GM23338 (cell line): Measurements from ENCODE around the gene MFSD6. TPM values are rescaled to one million over a fixed set of nuclear protein-coding genes. Genes with fewer than 3 reads are reported as not detected.

Source experiments
- ATAC-seq: fragments of 200-7000 bp; cut with Tn5 transposase; 3 replicates; pipeline ENCODE4 v1.9.1; 2020
- DNase-seq: peaks from one replicate; pipeline ENCODE4 v3.0.0-alpha.2; 2015; ENCODE audit warnings: low spot score
- H2AFZ ChIP-seq: fragments of 200-600 bp; sonication (generic); 2 replicates; pipeline ENCODE4 v1.8.0; 2016; ENCODE audit warnings: antibody characterized with exemption, mild to moderate bottlenecking, moderate library complexity
- H3F3A ChIP-seq: fragments of 200-600 bp; sonication (generic); replicated peaks from 2 replicates; pipeline ENCODE4 v1.8.0; 2017; ENCODE audit warnings: antibody characterized with exemption, mixed run types, low read depth
- H3K27ac ChIP-seq: fragments of 200-600 bp; sonication (generic); 2 replicates; pipeline ENCODE4 v1.6.1; 2016; ENCODE audit warnings: low read depth
- H3K27me3 ChIP-seq: fragments of 200-600 bp; sonication (generic); 2 replicates; pipeline ENCODE4 v1.8.0; 2016; ENCODE audit warnings: mild to moderate bottlenecking, mixed run types, moderate library complexity; ENCODE audit not compliant: insufficient read depth
- H3K36me3 ChIP-seq: fragments of 200-600 bp; sonication (generic); 2 replicates; pipeline ENCODE4 v1.8.0; 2016; ENCODE audit warnings: mild to moderate bottlenecking; ENCODE audit not compliant: insufficient read depth
- H3K4me1 ChIP-seq: fragments of 200-600 bp; sonication (generic); 2 replicates; pipeline ENCODE4 v1.8.0; 2016; ENCODE audit warnings: mild to moderate bottlenecking, moderate library complexity; ENCODE audit not compliant: insufficient read depth
- H3K4me2 ChIP-seq: fragments of 200-600 bp; sonication (generic); 2 replicates; pipeline ENCODE4 v1.7.1; 2017; ENCODE audit warnings: mixed run types
- H3K4me3 ChIP-seq: fragments of 200-600 bp; sonication (generic); 2 replicates; pipeline ENCODE4 v1.6.1; 2016; ENCODE audit warnings: mixed run types
- H3K79me2 ChIP-seq: fragments of 200-600 bp; sonication (generic); replicated peaks from 2 replicates; pipeline ENCODE4 v1.8.0; 2017; ENCODE audit warnings: mild to moderate bottlenecking; ENCODE audit not compliant: insufficient read depth
- H3K9me2 ChIP-seq: fragments of 200-600 bp; sonication (generic); 2 replicates; pipeline ENCODE4 v1.8.0; 2017; ENCODE audit not compliant: insufficient read depth
- H4K20me1 ChIP-seq: fragments of 200-600 bp; sonication (generic); replicated peaks from 2 replicates; pipeline ENCODE4 v1.8.0; 2017; ENCODE audit warnings: mild to moderate bottlenecking; ENCODE audit not compliant: insufficient read depth
- H3K27ac Mint-ChIP-seq: 2 replicates; pipeline ENCODE4 v1.8.0; 2020; ENCODE audit warnings: inconsistent platforms, mild to moderate bottlenecking, moderate library complexity, mixed read lengths
- H3K27me3 Mint-ChIP-seq: 3 replicates; pipeline ENCODE4 v1.8.0; 2022; ENCODE audit warnings: low read depth, mild to moderate bottlenecking, moderate library complexity, mixed read lengths, inconsistent platforms; ENCODE audit not compliant: insufficient read depth, poor library complexity
- H3K36me3 Mint-ChIP-seq: 3 replicates; pipeline ENCODE4 v1.8.0; 2021; ENCODE audit warnings: low read depth, mild to moderate bottlenecking, inconsistent platforms, moderate library complexity, mixed read lengths
- H3K4me1 Mint-ChIP-seq: 3 replicates; pipeline ENCODE4 v1.8.0; 2020; ENCODE audit warnings: mild to moderate bottlenecking, inconsistent platforms, mixed read lengths
- H3K4me3 Mint-ChIP-seq: 3 replicates; pipeline ENCODE4 v1.8.0; 2021; ENCODE audit warnings: moderate library complexity, mild to moderate bottlenecking, inconsistent platforms, mixed read lengths
- H3K9me3 Mint-ChIP-seq: 3 replicates; pipeline ENCODE4 v1.8.0; 2020; ENCODE audit warnings: moderate library complexity, mild to moderate bottlenecking, inconsistent platforms, mixed read lengths
- CTCF ChIP-seq, 2 experiments: fragments of 200-600 bp in 1 of 2; sonication (generic) in 1 of 2; conservative IDR thresholded peaks; 2 replicates each; pipeline versions ENCODE4 v1.5.1 to v1.6.1; 2016 to 2017; ENCODE audit warnings: antibody characterized with exemption in 2 of 2, low read depth in 2 of 2, mild to moderate bottlenecking in 2 of 2, moderate library complexity in 1 of 2
- ETS1 ChIP-seq: IDR thresholded peaks from 2 replicates; pipeline ENCODE4 v1.6.1; 2016; ENCODE audit warnings: antibody characterized with exemption
- EZH2phosphoT487 ChIP-seq: fragments of 200-600 bp; sonication (generic); IDR thresholded peaks from one replicate; pipeline ENCODE4 v1.8.1; 2018; ENCODE audit warnings: antibody characterized with exemption; ENCODE audit not compliant: unreplicated experiment
- JUNB ChIP-seq: IDR thresholded peaks from one replicate; pipeline ENCODE4 v1.6.1; 2016; ENCODE audit warnings: antibody characterized with exemption; ENCODE audit not compliant: unreplicated experiment
- POLR2AphosphoS5 ChIP-seq: IDR thresholded peaks from 2 replicates; pipeline ENCODE4 v1.6.1; 2016; ENCODE audit warnings: antibody characterized with exemption, low read depth
- REST ChIP-seq: IDR thresholded peaks from one replicate; pipeline ENCODE4 v1.6.1; 2018; ENCODE audit warnings: antibody characterized with exemption; ENCODE audit not compliant: unreplicated experiment
- ZNF114 ChIP-seq: fragments of 250-450 bp; sonication (Bioruptor Pico); IDR thresholded peaks from 2 replicates; pipeline ENCODE4 v1.5.0; 2020; ENCODE audit warnings: mild to moderate bottlenecking, moderate library complexity
- polyA plus RNA-seq: library from polyadenylated mRNA; unstranded; fragments of >200 nt; fragmentation: Nextera tagmentation; extraction: Ambion mirVana; gene quantifications from 2 replicates; pipeline ENCODE4 v1.2.1, GENCODE V29; 2016
- total RNA-seq: library from RNA; depleted of rRNA; stranded (reverse); fragments of >200 nt; shearing (Covaris generic); gene quantifications from 2 replicates; pipeline ENCODE4 v1.2.3, GENCODE V29; 2014

MFSD6 gene
- total and polyA plus RNA-seq, 2 experiments from 2014 or later: 2.3 to 9.6 TPM

GRCh38 chr2:190462181-190462580, 54.0 kb downstream of the MFSD6 start:
- no peaks in the 10 kb centered on the region for H4K20me1 ChIP-seq
- no peaks in the 10 kb centered on the region for H3K27me3 ChIP-seq
- no peak overlapping the region for H2AFZ ChIP-seq
- no peak for TF ChIP-seq EZH2phosphoT487
- no peak for TF ChIP-seq POLR2AphosphoS5
- TF ChIP-seq REST: no peak
- H3K79me2 ChIP-seq: no peaks in the 10 kb centered on the region
- H3K9me3 Mint-ChIP-seq: no peaks in the 10 kb centered on the region
- H3K4me3 ChIP-seq: no peak overlapping the region
- H3K4me1 ChIP-seq: no peaks in the 10 kb centered on the region
- H3K9me2 ChIP-seq: 0 out of 2 replicates have a peak, but pooled peaks cover 3% of the 10 kb centered on the region
- no peaks in the 10 kb centered on the region; the same call in 1 of the 3 replicates for H3K4me1 Mint-ChIP-seq
- no peaks in the 10 kb centered on the region for H3F3A ChIP-seq
- DNase-seq (no peak), ATAC-seq (no peak)
- H3K4me3 Mint-ChIP-seq: no peak overlapping the region
- H3K36me3 Mint-ChIP-seq: no peaks in the 10 kb centered on the region
- H3K36me3 ChIP-seq: no peaks in the 10 kb centered on the region
- H3K27ac Mint-ChIP-seq: no peak overlapping the region
- H3K4me2 ChIP-seq: no peak overlapping the region
- no peaks in the 10 kb centered on the region for H3K27me3 Mint-ChIP-seq
- no peak overlapping the region for H3K27ac ChIP-seq

- ATAC-seq (no peak), DNase-seq (no peak)
- H3F3A ChIP-seq: no peaks in the 10 kb centered on the region
- Mint-ChIP-seq H3K9me3 (no peaks in the 10 kb centered on the region), H3K4me3 (no peak overlapping the region), H3K36me3 (no peaks in the 10 kb centered on the region), H3K27me3 (no peaks in the 10 kb centered on the region), H3K4me1 (peaks cover 1% of the 10 kb centered on the region; the same call in 2 of the 3 replicates), H3K27ac (no peak overlapping the region)
- no peak overlapping the region for H3K27ac ChIP-seq
- H2AFZ ChIP-seq: no peak overlapping the region
- H4K20me1 ChIP-seq: no peaks in the 10 kb centered on the region
- TF ChIP-seq ZNF114 (CRISPR knock-in tag) (no peak), CTCF (conservative IDR thresholded peaks at IDR 0.05; ENCODE audit: low read depth in 2 of 2) (no peak), ETS1 (no peak), JUNB (no peak)
- no peak overlapping the region for H3K4me2 ChIP-seq
- no peaks in the 10 kb centered on the region for H3K36me3 ChIP-seq
- H3K79me2 ChIP-seq: no peaks in the 10 kb centered on the region
- H3K4me1 ChIP-seq: no peaks in the 10 kb centered on the region
- no peaks in the 10 kb centered on the region for H3K9me2 ChIP-seq
- no peak overlapping the region for H3K4me3 ChIP-seq
- no peaks in the 10 kb centered on the region for H3K27me3 ChIP-seq
Observed at GRCh38 chr2:190462611-190463010, 54.5 kb downstream of the MFSD6 start.
